GM12878 (cell line): ENCODE measurements around the gene ITGA3.

Experiments used
- CBFB ChIP-seq: IDR thresholded peaks from 2 replicates; pipeline ENCODE4 v1.6.1; 2016; ENCODE audit warnings: antibody characterized with exemption, low read depth
- CREB1 ChIP-seq: IDR thresholded peaks from 2 replicates; pipeline ENCODE4 v1.6.1; 2012; ENCODE audit warnings: low read depth, mild to moderate bottlenecking, inconsistent platforms
- EGR1 ChIP-seq, 2 experiments: IDR thresholded peaks; 1 replicate in 1 of 2; 2 replicates in 1 of 2; pipeline ENCODE4 v1.6.1; 2011 to 2012; ENCODE audit warnings: low read depth in 2 of 2, low read length in 2 of 2, borderline replicate concordance in 1 of 2, mild to moderate bottlenecking in 1 of 2, moderate library complexity in 1 of 2
- EP300 ChIP-seq, 2 experiments: fragments of 150-350 bp in 1 of 2; IDR thresholded peaks; 2 replicates each; pipeline ENCODE4 v1.6.1; 2011 to 2012; ENCODE audit warnings: low read depth in 2 of 2, low read length in 2 of 2, borderline replicate concordance in 1 of 2, improper control_type of control experiment in 1 of 2, inconsistent platforms in 1 of 2; ENCODE audit not compliant: control insufficient read depth in 1 of 2
- EZH2 ChIP-seq: IDR thresholded peaks from 2 replicates; pipeline ENCODE4 v1.6.1; 2012; ENCODE audit warnings: low read depth, mild to moderate bottlenecking, control low read depth, inconsistent platforms, low read length, borderline replicate concordance; ENCODE audit not compliant: control insufficient read depth
- PAX5 ChIP-seq: IDR thresholded peaks from 2 replicates; pipeline ENCODE4 v1.6.1; 2011; ENCODE audit warnings: low read depth, low read length, borderline replicate concordance
- PRDM15 ChIP-seq: fragments of 450-650 bp; formaldehyde crosslinking; IDR thresholded peaks from 2 replicates; pipeline ENCODE4 v1.4.0; 2020; ENCODE audit warnings: mild to moderate bottlenecking, moderate library complexity
- SMC3 ChIP-seq: IDR thresholded peaks from 2 replicates; pipeline ENCODE4 v1.6.1; 2011; ENCODE audit warnings: low read length, improper control_type of control experiment, borderline replicate concordance
- ZNF207 ChIP-seq: fragments of 450-650 bp; IDR thresholded peaks from 2 replicates; pipeline ENCODE4 v1.6.1; 2014; ENCODE audit warnings: antibody characterized with exemption, mild to moderate bottlenecking, borderline replicate concordance
- ZNF274 ChIP-seq: IDR thresholded peaks from one replicate; pipeline ENCODE4 v1.8.0; 2011; ENCODE audit not compliant: insufficient read length, insufficient read depth
- ZNF384 ChIP-seq: IDR thresholded peaks from 2 replicates; pipeline ENCODE4 v1.6.1; 2012; ENCODE audit warnings: low read depth, mild to moderate bottlenecking, low read length, improper control_type of control experiment, borderline replicate concordance
- TF ChIP-seq, protein P1 (sequence below), 3 experiments: IDR thresholded peaks in 2 of 3; conservative IDR thresholded peaks in 1 of 3; 2 replicates each; pipeline ENCODE4 v1.5.1; 2011; ENCODE audit warnings: low read depth in 3 of 3, low read length in 3 of 3, mild to moderate bottlenecking in 3 of 3, control low read depth in 2 of 3, moderate library complexity in 2 of 3, inconsistent platforms in 1 of 3, mixed read lengths in 1 of 3; ENCODE audit not compliant: control insufficient read depth in 2 of 3, insufficient read depth in 1 of 3; ENCODE audit errors: extremely low read depth in 1 of 3

GRCh38 chr17:50135316-50136095 lies 79.6 kb downstream of the ITGA3 start:
- TF ChIP-seq EGR1 (IDR thresholded peaks at IDR 0.05; ENCODE audit: borderline replicate concordance in 1 of 2, low read depth in 2 of 2, low read length in 2 of 2) (no peak), ZNF384 (no peak), EP300 (IDR thresholded peaks at IDR 0.05; ENCODE audit: borderline replicate concordance in 1 of 2, control insufficient read depth in 1 of 2, low read depth in 2 of 2, low read length in 2 of 2) (no peak), CBFB (no peak), PAX5 (no peak), ZNF274 (no peak), SMC3 (no peak), CREB1 (no peak), ZNF207 (no peak), EZH2 (no peak), PRDM15 (no peak)
- TF ChIP-seq, protein P1, sequence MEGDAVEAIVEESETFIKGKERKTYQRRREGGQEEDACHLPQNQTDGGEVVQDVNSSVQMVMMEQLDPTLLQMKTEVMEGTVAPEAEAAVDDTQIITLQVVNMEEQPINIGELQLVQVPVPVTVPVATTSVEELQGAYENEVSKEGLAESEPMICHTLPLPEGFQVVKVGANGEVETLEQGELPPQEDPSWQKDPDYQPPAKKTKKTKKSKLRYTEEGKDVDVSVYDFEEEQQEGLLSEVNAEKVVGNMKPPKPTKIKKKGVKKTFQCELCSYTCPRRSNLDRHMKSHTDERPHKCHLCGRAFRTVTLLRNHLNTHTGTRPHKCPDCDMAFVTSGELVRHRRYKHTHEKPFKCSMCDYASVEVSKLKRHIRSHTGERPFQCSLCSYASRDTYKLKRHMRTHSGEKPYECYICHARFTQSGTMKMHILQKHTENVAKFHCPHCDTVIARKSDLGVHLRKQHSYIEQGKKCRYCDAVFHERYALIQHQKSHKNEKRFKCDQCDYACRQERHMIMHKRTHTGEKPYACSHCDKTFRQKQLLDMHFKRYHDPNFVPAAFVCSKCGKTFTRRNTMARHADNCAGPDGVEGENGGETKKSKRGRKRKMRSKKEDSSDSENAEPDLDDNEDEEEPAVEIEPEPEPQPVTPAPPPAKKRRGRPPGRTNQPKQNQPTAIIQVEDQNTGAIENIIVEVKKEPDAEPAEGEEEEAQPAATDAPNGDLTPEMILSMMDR (IDR thresholded peaks at IDR 0.05 in 2 of 3, conservative IDR thresholded peaks at IDR 0.05 in 1 of 3; ENCODE audit: control insufficient read depth in 2 of 3, extremely low read depth in 1 of 3, insufficient read depth in 1 of 3, low read depth in 3 of 3, low read length in 3 of 3): no peak
